AG09309 (cell line): ENCODE data around the gene PTPRG.

Experiments
- DNase-seq: peaks from one replicate; pipeline ENCODE4 v3.0.0-alpha.2; 2010; ENCODE audit warnings: low read depth
- H3K4me3 ChIP-seq: 2 replicates; pipeline ENCODE4 v1.5.1; 2011; ENCODE audit warnings: mild to moderate bottlenecking, low read depth, low read length, moderate library complexity; ENCODE audit not compliant: control insufficient read depth
- CTCF ChIP-seq: IDR thresholded peaks from 2 replicates; pipeline ENCODE4 v1.5.1; 2011; ENCODE audit warnings: mild to moderate bottlenecking, low read depth, low read length, inconsistent platforms; ENCODE audit not compliant: insufficient read depth, control insufficient read depth; ENCODE audit errors: missing control alignments

PTPRG gene

GRCh38 chr3:61561374-61562041 lies at the start of gene PTPRG:
Gene PTPRG, plus strand, starts transcription at chr3:61561571. Its CDS starts 717 bp downstream, at chr3:61562288.
- TF ChIP-seq CTCF: no peak
- DNase-seq: peak; percentile 80
- H3K4me3 ChIP-seq: peak within 1 kb of the TSS; percentile 83

- no peak for TF ChIP-seq CTCF
- H3K4me3 ChIP-seq: no peak overlapping the region
- no peak for DNase-seq
Observed at GRCh38 chr3:61518590-61518989, 42.8 kb upstream of the PTPRG start.

GRCh38 chr3:61520966-61521628 lies 40.3 kb upstream of the PTPRG start:
- TF ChIP-seq CTCF: no peak
- no peak overlapping the region for H3K4me3 ChIP-seq
- DNase-seq: no peak

- no peak overlapping the region for H3K4me3 ChIP-seq
- no peak for DNase-seq
- no peak for TF ChIP-seq CTCF
Observed at GRCh38 chr3:61522060-61522459, 39.3 kb upstream of the PTPRG start.

GRCh38 chr3:61522626-61523025 lies 38.7 kb upstream of the PTPRG start:
- no peak for DNase-seq
- no peak overlapping the region for H3K4me3 ChIP-seq
- no peak for TF ChIP-seq CTCF

- no peak for DNase-seq
- H3K4me3 ChIP-seq: no peak overlapping the region
- no peak for TF ChIP-seq CTCF
Observed at GRCh38 chr3:61524933-61525332, 36.4 kb upstream of the PTPRG start.
